PC-3 (cell line): ENCODE measurements around the gene TOX4.

Source experiments
- EZH2 ChIP-seq: fragments of 300-600 bp; sonication (generic); IDR thresholded peaks from one replicate; pipeline ENCODE4 v1.6.1; 2017; ENCODE audit warnings: antibody characterized with exemption, mild to moderate bottlenecking, low read length; ENCODE audit not compliant: unreplicated experiment
- TF ChIP-seq, protein P1 (sequence below): fragments of 300-600 bp; sonication (generic); conservative IDR thresholded peaks from 2 replicates; pipeline ENCODE4 v1.5.1; 2017; ENCODE audit warnings: antibody characterized with exemption, low read depth, mild to moderate bottlenecking, low read length

- TF ChIP-seq, protein P1, sequence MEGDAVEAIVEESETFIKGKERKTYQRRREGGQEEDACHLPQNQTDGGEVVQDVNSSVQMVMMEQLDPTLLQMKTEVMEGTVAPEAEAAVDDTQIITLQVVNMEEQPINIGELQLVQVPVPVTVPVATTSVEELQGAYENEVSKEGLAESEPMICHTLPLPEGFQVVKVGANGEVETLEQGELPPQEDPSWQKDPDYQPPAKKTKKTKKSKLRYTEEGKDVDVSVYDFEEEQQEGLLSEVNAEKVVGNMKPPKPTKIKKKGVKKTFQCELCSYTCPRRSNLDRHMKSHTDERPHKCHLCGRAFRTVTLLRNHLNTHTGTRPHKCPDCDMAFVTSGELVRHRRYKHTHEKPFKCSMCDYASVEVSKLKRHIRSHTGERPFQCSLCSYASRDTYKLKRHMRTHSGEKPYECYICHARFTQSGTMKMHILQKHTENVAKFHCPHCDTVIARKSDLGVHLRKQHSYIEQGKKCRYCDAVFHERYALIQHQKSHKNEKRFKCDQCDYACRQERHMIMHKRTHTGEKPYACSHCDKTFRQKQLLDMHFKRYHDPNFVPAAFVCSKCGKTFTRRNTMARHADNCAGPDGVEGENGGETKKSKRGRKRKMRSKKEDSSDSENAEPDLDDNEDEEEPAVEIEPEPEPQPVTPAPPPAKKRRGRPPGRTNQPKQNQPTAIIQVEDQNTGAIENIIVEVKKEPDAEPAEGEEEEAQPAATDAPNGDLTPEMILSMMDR, result no peak
- TF ChIP-seq EZH2, result no peak
Measured at GRCh38 chr14:21528381-21529348, 51.7 kb downstream of the TOX4 start.
